Brain microvascular endothelial cell (primary cell): Measurements from ENCODE around the gene PTPRU.
A peak's percentile ranks its signal among the peaks of the same experiment; 100 is the strongest.

Experiments
- DNase-seq: peaks from one replicate; pipeline ENCODE4 v3.0.0-alpha.2; 2020
- H3K27ac ChIP-seq: fragments of 250-450 bp; sonication (Bioruptor Pico); 2 replicates; pipeline ENCODE4 v1.5.1; 2020; ENCODE audit warnings: mild to moderate bottlenecking, moderate library complexity
- H3K27me3 ChIP-seq: fragments of 250-450 bp; sonication (Bioruptor Pico); replicated peaks from 2 replicates; pipeline ENCODE4 v1.5.1; 2020; ENCODE audit warnings: mild to moderate bottlenecking
- H3K36me3 ChIP-seq: fragments of 250-450 bp; sonication (Bioruptor Pico); replicated peaks from 2 replicates; pipeline ENCODE4 v1.5.1; 2020; ENCODE audit warnings: mild to moderate bottlenecking
- H3K4me3 ChIP-seq: 2 replicates; pipeline ENCODE4 v1.5.1; 2011; ENCODE audit warnings: low read depth, mild to moderate bottlenecking, control low read depth, low read length, moderate library complexity
- in situ Hi-C: cut with HindIII; loops from 2 replicates; pipeline ENCODE4 v1.10.0; 2017; ENCODE audit warnings: low sequenced_read_pairs, low pct_ligation_motif_present
- TF ChIP-seq, protein P1 (sequence below): IDR thresholded peaks from 2 replicates; pipeline ENCODE4 v1.5.1; 2011; ENCODE audit warnings: low read depth, mild to moderate bottlenecking, moderate library complexity, low read length, control low read depth, inconsistent platforms; ENCODE audit errors: missing control alignments

PTPRU gene

DNA sequence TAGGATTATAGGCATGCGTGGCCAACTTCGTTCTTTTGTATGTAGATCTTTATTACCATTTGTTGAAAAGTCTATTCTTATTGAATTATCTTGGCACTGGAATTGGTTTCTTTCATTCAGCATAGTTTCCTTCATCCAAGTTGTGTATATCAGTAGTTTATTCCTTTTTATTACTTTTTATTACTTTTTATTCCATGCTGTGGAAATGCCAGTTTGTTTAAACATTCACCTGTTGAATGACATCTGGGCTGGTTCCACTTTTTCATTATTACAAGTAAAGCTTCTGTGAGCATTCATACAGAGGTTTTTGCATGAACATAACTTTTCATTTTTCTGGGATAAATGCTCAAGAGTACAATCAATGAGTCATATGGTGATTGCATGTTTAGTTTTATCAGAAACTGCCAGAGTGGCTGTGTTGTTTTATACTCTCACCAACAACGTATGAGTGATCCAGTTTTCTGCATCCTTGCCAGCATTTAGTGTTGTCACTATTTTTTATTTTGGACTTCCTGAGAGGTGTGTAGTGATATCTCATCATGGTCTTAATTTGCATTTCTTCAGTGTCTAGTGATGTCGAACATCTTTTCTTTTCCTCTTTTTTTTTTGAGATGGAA is 28.6 kb downstream of the PTPRU start:
- in situ Hi-C loops: no loop called here
- DNase-seq: peak; percentile 74

DNA sequence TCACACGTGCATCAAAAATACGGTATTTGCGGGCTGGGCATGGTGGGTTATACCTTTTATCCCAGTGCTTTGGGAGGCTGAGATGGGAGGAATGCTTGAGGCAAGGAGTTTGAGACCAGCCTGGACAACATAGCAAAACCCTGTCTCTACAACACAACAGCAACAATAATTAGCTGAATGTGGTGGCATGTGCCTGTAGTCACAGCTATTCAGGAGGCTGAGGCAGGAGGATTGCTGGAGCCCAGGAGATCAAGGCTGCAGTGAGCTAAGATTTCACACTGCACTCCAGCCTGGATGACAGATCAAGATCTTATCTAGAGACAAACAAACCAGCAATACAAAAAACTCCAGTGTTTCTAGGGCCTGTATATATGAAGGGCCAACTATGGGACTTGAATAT is 30.6 kb downstream of the PTPRU start:
- Histone ChIP-seq H3K27me3 (no peaks in the 10 kb centered on the region), H3K4me3 (no peak overlapping the region), H3K36me3 (no peaks in the 10 kb centered on the region), H3K27ac (no peak overlapping the region)
- DNase-seq: no peak
- in situ Hi-C loops: no loop called here
- TF ChIP-seq, protein P1, sequence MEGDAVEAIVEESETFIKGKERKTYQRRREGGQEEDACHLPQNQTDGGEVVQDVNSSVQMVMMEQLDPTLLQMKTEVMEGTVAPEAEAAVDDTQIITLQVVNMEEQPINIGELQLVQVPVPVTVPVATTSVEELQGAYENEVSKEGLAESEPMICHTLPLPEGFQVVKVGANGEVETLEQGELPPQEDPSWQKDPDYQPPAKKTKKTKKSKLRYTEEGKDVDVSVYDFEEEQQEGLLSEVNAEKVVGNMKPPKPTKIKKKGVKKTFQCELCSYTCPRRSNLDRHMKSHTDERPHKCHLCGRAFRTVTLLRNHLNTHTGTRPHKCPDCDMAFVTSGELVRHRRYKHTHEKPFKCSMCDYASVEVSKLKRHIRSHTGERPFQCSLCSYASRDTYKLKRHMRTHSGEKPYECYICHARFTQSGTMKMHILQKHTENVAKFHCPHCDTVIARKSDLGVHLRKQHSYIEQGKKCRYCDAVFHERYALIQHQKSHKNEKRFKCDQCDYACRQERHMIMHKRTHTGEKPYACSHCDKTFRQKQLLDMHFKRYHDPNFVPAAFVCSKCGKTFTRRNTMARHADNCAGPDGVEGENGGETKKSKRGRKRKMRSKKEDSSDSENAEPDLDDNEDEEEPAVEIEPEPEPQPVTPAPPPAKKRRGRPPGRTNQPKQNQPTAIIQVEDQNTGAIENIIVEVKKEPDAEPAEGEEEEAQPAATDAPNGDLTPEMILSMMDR: no peak

More for the DNA sequence above, 28.6 kb downstream of the PTPRU start:
- Histone ChIP-seq H3K36me3 (no peaks in the 10 kb centered on the region), H3K4me3 (no peak overlapping the region), H3K27me3 (no peaks in the 10 kb centered on the region), H3K27ac (no peak overlapping the region)
- TF ChIP-seq, protein P1: no peak

DNA sequence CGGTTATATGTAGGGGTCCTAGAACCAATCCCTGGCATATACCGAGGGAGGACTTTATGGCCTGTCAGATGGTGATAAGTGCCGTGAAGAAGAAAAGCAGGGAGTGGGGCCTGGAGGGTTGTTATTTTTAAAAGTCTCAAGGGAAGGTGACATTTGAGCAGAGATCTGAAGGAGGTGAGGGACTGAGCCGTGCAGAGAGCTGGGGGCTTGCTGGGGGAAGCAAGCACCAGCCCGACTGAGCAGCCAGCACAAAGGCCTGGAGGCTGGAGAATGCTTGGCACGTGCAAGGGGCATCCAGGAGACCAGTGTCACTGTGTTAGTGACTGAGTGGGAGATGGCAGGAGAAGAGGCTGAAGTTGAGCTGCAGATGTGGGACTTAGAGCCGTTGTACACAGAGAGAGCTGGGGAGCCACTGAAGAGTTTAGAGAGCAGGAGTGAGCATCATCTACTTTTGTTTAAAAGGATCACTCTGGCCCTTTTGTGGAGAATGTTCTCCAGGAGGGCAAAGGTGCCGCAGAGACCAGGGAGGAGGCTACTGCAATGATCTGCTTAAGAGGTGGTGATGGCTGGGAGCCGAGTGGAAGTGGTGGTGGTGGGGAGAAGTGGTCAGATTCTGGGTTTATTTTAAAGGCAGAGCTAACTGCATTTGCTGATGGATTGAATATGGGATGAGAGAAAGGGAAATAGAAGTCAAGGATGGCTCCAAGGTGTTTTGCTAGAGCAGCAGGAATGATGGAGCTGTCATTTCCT is 31.2 kb downstream of the PTPRU start:
- Histone ChIP-seq H3K27ac (no peak overlapping the region), H3K4me3 (no peak overlapping the region), H3K36me3 (no peaks in the 10 kb centered on the region), H3K27me3 (no peaks in the 10 kb centered on the region)
- in situ Hi-C loops: no loop called here
- DNase-seq: no peak
- TF ChIP-seq, protein P1: no peak

DNA sequence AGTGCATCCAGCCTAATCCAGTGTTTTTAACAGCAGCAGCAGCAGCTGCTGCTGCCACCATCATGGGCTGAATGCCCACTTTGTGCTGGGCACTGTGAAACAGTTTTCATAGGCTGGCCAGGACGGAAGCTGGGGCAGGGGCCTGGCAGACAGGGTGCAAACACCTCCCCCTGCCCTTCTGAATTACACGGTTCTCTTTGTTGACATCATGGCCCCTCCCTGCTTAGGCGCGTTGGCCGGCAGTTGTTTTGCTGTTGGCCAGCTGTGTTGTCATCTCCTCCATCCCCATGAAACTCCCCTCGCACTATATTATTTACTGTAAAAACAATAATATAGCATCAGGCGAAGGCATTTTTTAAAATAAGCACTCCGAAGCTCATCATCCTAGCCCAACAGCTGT is 33.1 kb downstream of the PTPRU start:
- TF ChIP-seq, protein P1: no peak
- DNase-seq: no peak
- H3K36me3 ChIP-seq: no peaks in the 10 kb centered on the region
- in situ Hi-C loops: no loop called here
- no peak overlapping the region for H3K27ac ChIP-seq
- no peak overlapping the region for H3K4me3 ChIP-seq
- H3K27me3 ChIP-seq: no peaks in the 10 kb centered on the region

DNA sequence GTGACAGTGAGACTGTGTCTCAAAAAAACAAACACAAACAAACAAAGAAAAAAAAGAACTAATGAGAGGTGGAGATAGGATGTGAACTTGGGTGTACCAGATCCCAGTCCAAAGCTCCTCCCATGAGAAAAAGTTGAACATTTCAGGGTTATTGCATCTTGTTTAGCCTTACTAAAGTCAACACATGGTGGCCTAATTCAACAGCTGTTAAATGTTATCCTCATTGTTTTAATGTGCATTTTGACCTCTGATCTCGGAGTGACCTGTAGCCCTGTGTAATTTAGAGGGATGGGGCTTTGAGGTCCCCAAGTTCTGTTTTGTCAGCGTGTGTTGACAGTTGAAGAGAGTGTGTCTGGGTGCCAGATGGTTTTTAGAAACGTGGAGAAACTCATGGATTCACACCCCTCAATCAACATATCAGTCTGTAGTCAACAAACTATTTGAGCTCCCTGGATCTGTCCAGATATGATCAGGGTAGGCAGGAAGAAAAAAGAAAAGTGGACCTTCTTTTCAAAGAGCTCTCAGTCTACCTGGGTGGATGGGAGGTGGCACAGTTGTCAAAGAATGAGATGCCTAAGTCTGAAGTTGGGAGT is 34.7 kb downstream of the PTPRU start:
- no peak for DNase-seq
- in situ Hi-C loops: no loop called here
- no peaks in the 10 kb centered on the region for H3K27me3 ChIP-seq
- no peaks in the 10 kb centered on the region for H3K36me3 ChIP-seq
- TF ChIP-seq, protein P1: no peak
- H3K4me3 ChIP-seq: no peak overlapping the region
- no peak overlapping the region for H3K27ac ChIP-seq
